ENCODE results near the gene P4HA3. TPM values are rescaled to one million over a fixed set of nuclear protein-coding genes. Genes with fewer than 3 reads are reported as not detected.

Gene P4HA3
- total RNA-seq, 1 experiment from 2014 or later: 3.7 TPM

DNA sequence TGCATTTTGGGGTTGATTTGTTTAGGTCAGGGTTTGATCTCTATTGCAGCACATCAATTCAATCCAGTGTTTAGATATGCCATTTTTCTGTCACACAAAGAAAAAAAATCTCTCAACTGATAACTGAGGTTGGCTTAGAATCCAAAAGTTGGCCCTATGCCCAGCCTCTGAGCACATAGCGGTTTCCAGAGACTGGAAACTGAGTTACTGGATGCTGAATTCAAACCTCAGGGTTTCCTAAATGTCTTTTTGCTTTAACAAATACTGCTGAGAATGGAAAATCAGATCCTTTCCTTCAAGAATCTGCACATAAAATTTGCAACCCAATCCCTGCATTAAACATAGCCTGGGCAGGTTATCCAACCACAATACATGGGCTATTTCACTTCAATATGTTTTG, 4.0 kb downstream of the P4HA3 start:
- H3K9me3 ChIP-seq (ENCODE audit: low read length): no peaks in the 10 kb centered on the region
- peaks cover 10% of the 10 kb centered on the region; the same call in 1 of the 2 replicates for H3K4me1 ChIP-seq (ENCODE audit: insufficient read depth, low read length)
- no peak overlapping the region for H3K4me2 ChIP-seq (ENCODE audit: low read length)
- no peaks in the 10 kb centered on the region for H3K79me2 ChIP-seq (ENCODE audit: low read length)
- H4K20me1 ChIP-seq (ENCODE audit: low read length): no peaks in the 10 kb centered on the region
- H3K27me3 ChIP-seq (ENCODE audit: low read length): no peaks in the 10 kb centered on the region
- TF ChIP-seq, protein P1, sequence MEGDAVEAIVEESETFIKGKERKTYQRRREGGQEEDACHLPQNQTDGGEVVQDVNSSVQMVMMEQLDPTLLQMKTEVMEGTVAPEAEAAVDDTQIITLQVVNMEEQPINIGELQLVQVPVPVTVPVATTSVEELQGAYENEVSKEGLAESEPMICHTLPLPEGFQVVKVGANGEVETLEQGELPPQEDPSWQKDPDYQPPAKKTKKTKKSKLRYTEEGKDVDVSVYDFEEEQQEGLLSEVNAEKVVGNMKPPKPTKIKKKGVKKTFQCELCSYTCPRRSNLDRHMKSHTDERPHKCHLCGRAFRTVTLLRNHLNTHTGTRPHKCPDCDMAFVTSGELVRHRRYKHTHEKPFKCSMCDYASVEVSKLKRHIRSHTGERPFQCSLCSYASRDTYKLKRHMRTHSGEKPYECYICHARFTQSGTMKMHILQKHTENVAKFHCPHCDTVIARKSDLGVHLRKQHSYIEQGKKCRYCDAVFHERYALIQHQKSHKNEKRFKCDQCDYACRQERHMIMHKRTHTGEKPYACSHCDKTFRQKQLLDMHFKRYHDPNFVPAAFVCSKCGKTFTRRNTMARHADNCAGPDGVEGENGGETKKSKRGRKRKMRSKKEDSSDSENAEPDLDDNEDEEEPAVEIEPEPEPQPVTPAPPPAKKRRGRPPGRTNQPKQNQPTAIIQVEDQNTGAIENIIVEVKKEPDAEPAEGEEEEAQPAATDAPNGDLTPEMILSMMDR (conservative IDR thresholded peaks at IDR 0.05; ENCODE audit: low read depth, low read length): no peak
- TF ChIP-seq EZH2 (IDR thresholded peaks at IDR 0.05; ENCODE audit: low read length, unreplicated experiment) (no peak), EZH2phosphoT487 (IDR thresholded peaks at IDR 0.05; ENCODE audit: borderline replicate concordance, low read length) (no peak)
- H3K9me2 ChIP-seq (replicated peaks; ENCODE audit: low read length): no peaks in the 10 kb centered on the region
- ChIA-PET POLR2A (ENCODE audit: unreplicated experiment) (no interaction called here), CTCF (no interaction called here)
- H3K27ac ChIP-seq (ENCODE audit: low read length): no peak overlapping the region
- DNase-seq (no peak), ATAC-seq (no peak)
- BruUV-seq (replicated peaks): no TSS peak
- H3K36me3 ChIP-seq (ENCODE audit: low read depth, low read length): no peaks in the 10 kb centered on the region
- H3F3A ChIP-seq (ENCODE audit: low read length, unreplicated experiment): no peaks in the 10 kb centered on the region
- H2AFZ ChIP-seq (ENCODE audit: low read length): no peak overlapping the region
- no peak overlapping the region for H3K9ac ChIP-seq (ENCODE audit: low read length)
- intact Hi-C loops (cut with micrococcal nuclease): no loop called here
- no peak overlapping the region for H3K4me3 ChIP-seq (ENCODE audit: low read length)

DNA sequence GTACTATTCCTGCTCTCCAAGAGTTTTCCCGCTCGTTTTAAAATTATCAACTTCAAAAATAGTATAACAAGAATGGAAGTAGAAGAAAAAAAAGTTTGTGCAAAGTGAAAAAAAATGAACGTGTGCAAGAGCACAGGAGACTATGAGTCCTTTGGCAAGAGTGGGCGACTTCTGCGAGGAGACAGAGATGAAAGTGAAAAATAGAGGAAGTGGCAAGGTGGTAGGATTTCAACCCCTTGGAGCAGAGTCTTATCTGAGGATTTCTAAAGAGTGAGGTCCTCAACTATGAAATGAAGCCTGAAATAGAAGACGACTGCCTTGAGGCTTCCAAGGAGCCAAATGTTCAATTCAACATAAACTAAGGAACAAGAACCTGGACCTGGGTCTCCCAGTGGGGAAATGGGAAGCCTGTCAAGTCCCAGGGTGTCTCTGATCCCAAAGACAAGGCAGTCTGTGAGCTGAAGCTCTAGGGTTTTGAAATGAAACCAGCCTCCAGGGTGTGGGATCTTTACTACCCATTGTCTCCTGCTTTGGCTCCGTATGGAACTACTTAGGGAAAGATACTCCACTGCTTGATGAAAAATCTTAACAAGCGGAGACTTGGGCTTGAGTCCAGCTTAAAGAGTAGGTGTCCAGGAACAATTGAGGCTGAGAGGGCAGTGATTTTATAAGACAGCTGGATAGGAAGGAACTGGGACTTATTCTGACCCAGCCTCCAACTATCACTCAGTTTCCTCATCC, 4.8 kb downstream of the P4HA3 start:
- intact Hi-C loops (cut with micrococcal nuclease): no loop called here
- Histone ChIP-seq H2AFZ (ENCODE audit: low read length) (no peak overlapping the region), H3K4me3 (ENCODE audit: low read length) (no peak overlapping the region), H3K36me3 (ENCODE audit: low read depth, low read length) (no peaks in the 10 kb centered on the region), H3K27ac (ENCODE audit: low read length) (no peak overlapping the region), H3K9me3 (ENCODE audit: low read length) (no peaks in the 10 kb centered on the region), H4K20me1 (ENCODE audit: low read length) (no peaks in the 10 kb centered on the region), H3F3A (ENCODE audit: low read length, unreplicated experiment) (no peaks in the 10 kb centered on the region), H3K27me3 (ENCODE audit: low read length) (no peaks in the 10 kb centered on the region), H3K9me2 (replicated peaks; ENCODE audit: low read length) (no peaks in the 10 kb centered on the region), H3K4me1 (ENCODE audit: insufficient read depth, low read length) (0 out of 2 replicates have a peak, but pooled peaks cover 6% of the 10 kb centered on the region), H3K9ac (ENCODE audit: low read length) (no peak overlapping the region), H3K79me2 (ENCODE audit: low read length) (no peaks in the 10 kb centered on the region), H3K4me2 (ENCODE audit: low read length) (no peak overlapping the region)
- DNase-seq (no peak), ATAC-seq (no peak)
- ChIA-PET POLR2A (ENCODE audit: unreplicated experiment) (no interaction called here), CTCF (no interaction called here)
- BruUV-seq (replicated peaks): no TSS peak
- TF ChIP-seq EZH2 (IDR thresholded peaks at IDR 0.05; ENCODE audit: low read length, unreplicated experiment) (no peak), EZH2phosphoT487 (IDR thresholded peaks at IDR 0.05; ENCODE audit: borderline replicate concordance, low read length) (no peak)
- TF ChIP-seq, protein P1 (conservative IDR thresholded peaks at IDR 0.05; ENCODE audit: low read depth, low read length): no peak

DNA sequence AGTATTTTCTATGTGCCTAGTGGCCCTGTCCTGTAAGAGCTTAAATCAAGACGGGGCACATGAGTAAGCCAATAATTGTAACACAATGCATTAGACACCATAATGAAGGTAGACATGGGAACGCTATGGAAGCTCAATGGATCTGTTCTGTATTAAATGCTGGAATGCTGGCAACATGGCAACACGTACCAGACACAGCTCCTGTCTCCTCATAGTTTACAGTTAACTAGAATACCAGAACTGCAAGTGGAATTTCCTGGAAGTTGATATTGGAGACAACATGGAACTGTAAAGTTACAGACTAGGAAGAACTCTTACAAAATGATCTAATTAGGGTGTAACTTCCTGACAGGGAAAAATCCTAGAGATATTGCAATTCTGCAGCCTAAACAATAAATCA, 12.4 kb downstream of the P4HA3 start:
- H3K27ac ChIP-seq (ENCODE audit: low read length): no peak overlapping the region
- no peaks in the 10 kb centered on the region for H3K27me3 ChIP-seq (ENCODE audit: low read length)
- H3K4me2 ChIP-seq (ENCODE audit: low read length): no peak overlapping the region
- no peak overlapping the region for H3K4me3 ChIP-seq (ENCODE audit: low read length)
- H3K36me3 ChIP-seq (ENCODE audit: low read depth, low read length): no peaks in the 10 kb centered on the region
- no peaks in the 10 kb centered on the region for H3K79me2 ChIP-seq (ENCODE audit: low read length)
- no peak overlapping the region for H2AFZ ChIP-seq (ENCODE audit: low read length)
- no TSS peak for BruUV-seq (replicated peaks)
- no peaks in the 10 kb centered on the region for H4K20me1 ChIP-seq (ENCODE audit: low read length)
- H3K9me2 ChIP-seq (replicated peaks; ENCODE audit: low read length): no peaks in the 10 kb centered on the region
- ChIA-PET POLR2A (ENCODE audit: unreplicated experiment) (no interaction called here), CTCF (no interaction called here)
- ATAC-seq (no peak), DNase-seq (no peak)
- no peaks in the 10 kb centered on the region for H3K9me3 ChIP-seq (ENCODE audit: low read length)
- TF ChIP-seq, protein P1 (conservative IDR thresholded peaks at IDR 0.05; ENCODE audit: low read depth, low read length): no peak
- no peak for TF ChIP-seq EZH2 (IDR thresholded peaks at IDR 0.05; ENCODE audit: low read length, unreplicated experiment)
- no peaks in the 10 kb centered on the region for H3F3A ChIP-seq (ENCODE audit: low read length, unreplicated experiment)
- intact Hi-C loops (cut with micrococcal nuclease): no loop called here
- no peaks in the 10 kb centered on the region for H3K4me1 ChIP-seq (ENCODE audit: insufficient read depth, low read length)
- H3K9ac ChIP-seq (ENCODE audit: low read length): no peak overlapping the region

Measured in PC-3 (cell line).